OCI-M1 (cell line): Measurements from ENCODE around the gene TMEM182.

ENCODE experiments used
- DNase-seq: peaks from one replicate; lab custom pipeline; 2025; lab: John Stamatoyannopoulos, UW

The TMEM182 gene

GRCh38 chr2:102761763-102762162 is at the start of gene TMEM182:
Gene TMEM182 (plus strand): TSS chr2:102762031. CDS start chr2:102762218, 187 bp downstream.
- no peak for DNase-seq

DNA sequence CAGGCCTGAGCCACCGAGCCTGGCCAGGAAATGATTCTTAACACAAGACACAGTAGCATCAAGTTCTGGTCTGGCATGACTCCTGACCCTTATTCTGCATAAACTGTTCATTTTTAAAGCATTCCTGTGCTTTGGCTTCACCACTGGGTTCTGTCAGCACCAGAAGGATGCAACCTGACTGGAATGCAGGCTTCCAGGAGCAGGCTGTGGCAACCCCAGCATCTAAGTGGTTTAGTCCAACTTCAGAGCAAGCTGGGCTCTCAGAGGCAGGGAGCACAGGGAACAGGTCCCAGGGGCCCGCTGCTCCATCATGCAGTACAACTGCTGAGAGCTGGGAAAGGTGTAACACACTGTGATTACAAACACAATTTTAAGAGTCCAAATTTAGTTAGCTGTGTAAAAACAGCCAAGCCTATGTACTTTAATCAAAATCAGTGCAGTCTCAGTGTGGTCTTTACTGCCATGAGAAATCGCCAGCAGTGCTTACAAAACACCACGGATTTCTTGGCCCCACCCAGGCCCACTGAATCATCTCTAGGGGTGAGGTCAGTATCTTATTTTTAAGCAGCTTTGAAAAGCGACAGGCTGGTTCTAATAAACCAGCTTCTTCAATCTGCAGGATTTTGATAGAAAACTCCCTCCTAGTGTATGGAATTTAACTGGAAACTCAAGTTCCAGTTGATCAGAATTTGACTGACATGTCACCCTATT is 44.4 kb upstream of the TMEM182 start:
- no peak for DNase-seq

DNA sequence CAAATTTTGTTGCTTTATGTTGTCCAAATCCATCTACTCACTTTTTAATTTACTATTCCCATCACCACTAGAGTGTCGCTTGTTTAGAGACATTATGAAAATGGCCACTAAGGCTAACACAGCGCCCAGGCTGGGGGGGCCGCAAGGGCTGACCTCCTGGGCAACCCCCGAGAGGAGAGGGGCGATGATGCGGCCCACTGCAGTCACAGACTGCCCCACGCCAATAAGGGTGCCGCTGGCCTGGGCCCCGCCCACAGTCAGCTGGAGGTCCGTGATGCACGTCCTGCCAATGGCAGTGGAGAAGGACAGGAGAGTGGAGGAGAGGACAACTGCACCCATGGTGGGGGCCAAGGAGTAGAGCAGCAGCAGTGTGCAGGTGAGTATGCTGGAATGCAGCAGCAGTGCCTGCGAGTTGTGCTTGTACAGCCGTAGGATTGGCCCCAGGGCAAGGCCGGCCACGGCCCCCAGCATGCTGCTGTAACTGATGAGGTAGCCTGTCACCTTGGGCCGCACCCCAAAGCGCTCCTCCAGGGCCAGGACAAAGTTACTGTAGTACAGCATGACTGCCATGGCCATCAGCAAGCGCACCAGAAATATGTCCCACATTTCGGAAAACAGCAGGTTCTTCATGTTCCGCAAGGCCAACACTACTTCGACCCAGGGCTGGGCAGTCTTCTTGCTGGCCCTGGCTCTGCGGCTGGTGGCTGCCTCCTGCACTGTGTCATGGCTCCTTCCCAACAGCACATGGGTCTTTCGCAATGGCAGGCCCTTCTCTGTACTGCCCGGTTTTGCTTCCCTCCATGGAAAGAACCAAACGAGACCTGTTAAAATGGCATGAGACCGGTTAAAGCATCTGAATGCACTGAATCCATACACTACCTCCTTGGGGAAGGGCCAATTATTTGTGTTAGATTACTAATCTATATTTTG is 43.2 kb upstream of the TMEM182 start:
- no peak for DNase-seq

GRCh38 chr2:102724016-102724490 is 37.8 kb upstream of the TMEM182 start:
- DNase-seq, result no peak

DNA sequence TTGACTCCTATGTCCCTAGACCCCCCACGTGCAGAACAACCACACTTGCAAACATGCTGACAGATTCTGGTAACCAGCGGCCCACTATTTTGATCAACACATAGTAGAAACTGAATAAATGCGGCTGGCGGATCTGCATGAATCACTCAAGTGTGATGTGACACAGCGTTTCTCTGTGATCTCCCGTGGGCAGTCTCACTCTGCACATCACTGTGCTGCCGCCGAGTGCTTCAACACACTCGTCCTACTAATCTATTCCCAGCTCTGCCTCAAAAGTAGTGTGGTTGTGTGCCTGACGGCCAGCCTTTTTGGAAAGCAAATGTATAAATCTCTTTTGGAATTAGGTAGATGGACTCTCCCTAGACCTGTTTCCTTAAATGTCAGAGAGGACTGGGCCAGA is 37.3 kb upstream of the TMEM182 start:
- no peak for DNase-seq

DNA sequence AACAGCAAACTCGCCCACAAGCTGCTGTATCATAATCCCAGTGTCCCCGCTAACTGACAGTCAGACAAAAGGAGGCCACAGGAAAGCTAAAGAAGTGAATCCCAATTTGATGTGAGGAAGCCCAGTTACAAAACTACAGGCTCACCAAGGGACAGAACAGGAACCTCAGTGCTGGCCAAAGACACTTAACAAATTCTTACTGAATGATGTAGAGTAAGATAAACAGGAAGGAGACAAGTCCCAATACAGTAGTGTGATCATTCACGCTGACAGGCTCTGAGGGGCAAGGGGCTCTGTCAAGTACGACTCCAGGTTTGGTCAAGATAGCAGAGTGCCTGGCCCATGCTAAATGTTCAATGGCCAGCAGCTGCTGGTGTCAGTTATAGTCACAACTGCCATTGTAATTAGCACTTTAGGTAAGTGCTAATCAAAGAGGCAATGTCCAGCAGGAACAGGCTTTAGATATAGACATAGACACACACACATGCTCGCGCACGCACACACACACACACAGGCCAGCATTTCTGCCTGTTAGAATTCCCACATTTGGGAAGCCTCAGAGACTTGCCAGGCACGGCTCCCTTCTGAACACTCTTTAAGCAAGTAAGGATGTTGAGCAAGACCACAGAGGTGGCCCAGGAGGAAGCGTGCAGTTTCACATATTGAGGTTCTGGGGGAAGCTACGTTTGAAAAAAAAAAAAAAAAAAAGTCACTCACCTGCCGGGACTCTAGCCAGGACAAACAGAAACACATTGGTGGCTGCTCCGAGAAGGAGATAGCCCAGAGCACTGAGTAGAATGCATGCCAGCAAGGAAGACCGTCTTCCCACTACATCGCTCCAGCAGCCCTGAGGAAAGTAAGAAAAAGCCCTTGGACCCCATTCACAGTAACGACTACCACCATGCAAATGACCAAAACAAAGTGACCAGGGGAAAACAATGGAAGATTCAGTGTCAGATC is 35.4 kb upstream of the TMEM182 start:
- no peak for DNase-seq

DNA sequence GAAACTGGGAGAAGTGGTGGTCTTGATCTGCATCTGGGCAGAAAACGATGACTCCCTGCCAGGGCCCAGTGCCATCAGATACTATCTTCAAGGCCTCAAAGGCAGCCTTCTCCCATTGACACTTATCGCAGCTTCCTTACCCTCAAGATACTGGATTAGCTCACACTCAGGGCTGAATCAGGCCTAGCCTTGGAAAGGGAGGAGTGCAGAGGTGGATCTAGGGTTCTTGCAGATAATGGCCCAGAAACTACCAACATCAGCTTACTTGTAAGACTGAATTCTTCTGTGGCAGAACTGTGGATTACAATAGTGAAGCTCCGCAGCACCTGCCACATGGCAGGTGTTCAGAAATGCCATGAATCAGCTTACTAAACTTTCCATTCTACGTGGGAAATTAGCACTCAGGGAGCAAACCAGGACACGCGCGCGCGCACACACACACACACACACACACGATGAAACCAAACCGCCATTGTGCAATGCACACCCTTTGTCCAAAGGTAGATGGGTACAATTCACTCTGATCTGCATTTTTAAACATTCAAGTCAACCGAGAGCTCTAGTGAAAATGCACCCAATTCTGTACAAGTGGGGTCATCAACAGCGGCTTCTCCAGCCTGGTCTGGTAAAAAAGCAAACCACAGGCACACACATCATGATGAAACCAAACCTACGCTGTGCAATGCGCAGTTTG is 26.3 kb upstream of the TMEM182 start:
- peak; percentile 29 for DNase-seq

- DNase-seq, result no peak
Measured at GRCh38 chr2:102736110-102736409, 25.8 kb upstream of the TMEM182 start.

- DNase-seq, result peak; percentile 82
Measured at GRCh38 chr2:102736410-102737409, 25.1 kb upstream of the TMEM182 start.

DNA sequence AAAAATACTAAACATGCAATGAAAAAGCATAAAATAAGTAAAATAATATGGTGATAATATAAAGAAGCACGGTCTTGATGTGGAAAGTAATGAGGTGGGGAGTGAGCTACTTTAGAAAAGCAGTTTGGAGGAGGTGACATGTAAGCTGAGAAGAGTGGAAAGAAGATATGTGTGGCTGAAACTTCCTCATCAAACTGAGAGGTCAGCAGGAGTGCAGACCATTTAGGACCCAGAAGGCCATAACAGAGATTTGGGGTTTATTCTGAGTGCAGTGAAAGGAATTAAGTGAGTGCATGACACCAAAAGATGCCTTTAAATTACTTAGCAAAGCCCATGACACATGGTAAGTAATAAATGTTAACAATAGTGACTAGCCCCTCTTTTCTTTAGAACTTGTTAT is 24.4 kb upstream of the TMEM182 start:
- peak; percentile 41 for DNase-seq

GRCh38 chr2:102743259-102743658 is 18.6 kb upstream of the TMEM182 start:
- DNase-seq, result no peak

- no peak for DNase-seq
Measured at GRCh38 chr2:102748107-102748506, 13.7 kb upstream of the TMEM182 start.

GRCh38 chr2:102749938-102750337 is 11.9 kb upstream of the TMEM182 start:
- no peak for DNase-seq

GRCh38 chr2:102753563-102754159 is 8.2 kb upstream of the TMEM182 start:
- peak; percentile 84 for DNase-seq

DNA sequence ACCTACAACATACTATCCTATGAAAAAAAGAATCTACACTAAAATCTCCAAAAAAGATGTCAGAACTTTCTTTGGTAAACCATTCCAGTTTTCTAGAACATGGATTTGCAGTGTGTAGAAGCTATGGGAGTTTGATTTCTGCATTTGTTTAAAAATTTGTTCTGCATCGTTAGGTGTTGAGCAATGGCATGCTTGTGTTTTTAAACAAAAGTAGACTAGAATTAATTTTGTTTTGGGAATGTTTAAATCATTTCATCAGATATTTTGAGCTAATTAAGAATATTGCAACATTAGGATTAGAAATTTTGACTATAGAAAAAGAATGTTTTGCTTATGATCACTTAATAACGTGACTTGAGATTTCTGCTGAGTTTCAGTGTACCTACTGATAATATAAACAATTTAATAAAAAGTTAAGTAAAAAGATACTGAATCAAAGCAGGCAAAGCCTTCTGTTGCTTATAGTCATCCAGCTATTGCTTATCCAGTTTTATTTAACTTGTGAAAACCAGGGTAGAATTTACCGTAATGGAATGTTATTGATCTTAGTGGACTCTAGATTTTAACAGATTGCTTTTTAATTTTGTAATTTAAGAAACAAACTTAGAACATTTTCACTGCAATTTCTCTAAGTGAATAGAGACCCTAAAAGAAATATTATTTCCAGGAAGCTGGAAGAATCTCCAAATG is 7.2 kb upstream of the TMEM182 start:
- DNase-seq, result no peak

DNA sequence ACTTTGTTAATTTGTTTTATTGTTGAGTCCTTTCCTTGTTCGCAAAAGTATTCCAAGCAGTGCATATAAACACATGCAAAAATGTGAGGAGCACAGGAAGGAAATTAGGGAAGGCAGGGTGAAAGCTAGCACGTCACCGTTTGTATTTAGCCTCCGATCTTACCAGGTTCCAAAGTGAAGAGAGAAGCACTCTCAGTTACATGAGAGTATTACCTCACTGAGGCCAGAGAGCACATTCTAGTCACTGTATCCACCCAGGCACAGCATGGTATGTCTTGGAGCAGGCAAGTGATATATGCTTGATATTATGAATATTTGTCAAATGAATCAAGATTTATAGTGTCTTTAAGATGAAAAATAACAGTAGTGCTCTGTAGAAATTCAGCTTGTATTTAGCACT is 6.5 kb upstream of the TMEM182 start:
- DNase-seq, result no peak

GRCh38 chr2:102758439-102758838 is 3.4 kb upstream of the TMEM182 start:
- no peak for DNase-seq

GRCh38 chr2:102764083-102764482 is 2.3 kb downstream of the TMEM182 start:
- DNase-seq, result no peak

GRCh38 chr2:102765061-102765460 is 3.2 kb downstream of the TMEM182 start:
- DNase-seq, result no peak
